ENCODE results near the gene RALY.

The RALY gene

DNA sequence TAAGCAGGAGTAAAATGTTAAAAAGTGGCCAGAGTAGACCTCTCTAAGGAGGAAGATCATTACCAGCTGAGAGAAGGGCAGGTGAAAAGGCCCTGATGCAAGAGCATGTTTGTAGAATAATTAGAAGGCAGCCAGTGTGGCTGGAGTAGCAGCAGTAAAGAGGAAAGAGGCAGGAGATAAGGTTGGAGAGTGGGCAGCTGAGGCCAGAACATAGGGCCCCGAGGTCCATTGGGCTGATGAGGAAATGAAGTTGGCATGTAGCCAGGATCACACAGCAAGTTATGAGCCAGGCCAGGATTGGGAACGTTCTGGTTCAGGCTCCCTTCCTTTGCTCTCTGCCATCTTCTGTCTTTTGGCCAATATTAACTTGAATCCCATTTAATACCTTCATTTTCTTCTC, 51.6 kb downstream of the RALY start:
- H3K4me3 ChIP-seq (ENCODE audit: low read depth, low read length), result no peak overlapping the region
- TF ChIP-seq, protein P1, sequence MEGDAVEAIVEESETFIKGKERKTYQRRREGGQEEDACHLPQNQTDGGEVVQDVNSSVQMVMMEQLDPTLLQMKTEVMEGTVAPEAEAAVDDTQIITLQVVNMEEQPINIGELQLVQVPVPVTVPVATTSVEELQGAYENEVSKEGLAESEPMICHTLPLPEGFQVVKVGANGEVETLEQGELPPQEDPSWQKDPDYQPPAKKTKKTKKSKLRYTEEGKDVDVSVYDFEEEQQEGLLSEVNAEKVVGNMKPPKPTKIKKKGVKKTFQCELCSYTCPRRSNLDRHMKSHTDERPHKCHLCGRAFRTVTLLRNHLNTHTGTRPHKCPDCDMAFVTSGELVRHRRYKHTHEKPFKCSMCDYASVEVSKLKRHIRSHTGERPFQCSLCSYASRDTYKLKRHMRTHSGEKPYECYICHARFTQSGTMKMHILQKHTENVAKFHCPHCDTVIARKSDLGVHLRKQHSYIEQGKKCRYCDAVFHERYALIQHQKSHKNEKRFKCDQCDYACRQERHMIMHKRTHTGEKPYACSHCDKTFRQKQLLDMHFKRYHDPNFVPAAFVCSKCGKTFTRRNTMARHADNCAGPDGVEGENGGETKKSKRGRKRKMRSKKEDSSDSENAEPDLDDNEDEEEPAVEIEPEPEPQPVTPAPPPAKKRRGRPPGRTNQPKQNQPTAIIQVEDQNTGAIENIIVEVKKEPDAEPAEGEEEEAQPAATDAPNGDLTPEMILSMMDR (conservative IDR thresholded peaks at IDR 0.05; ENCODE audit: low read depth, low read length), result no peak
- DNase-seq (ENCODE audit: low read depth), result peak; percentile 50

DNA sequence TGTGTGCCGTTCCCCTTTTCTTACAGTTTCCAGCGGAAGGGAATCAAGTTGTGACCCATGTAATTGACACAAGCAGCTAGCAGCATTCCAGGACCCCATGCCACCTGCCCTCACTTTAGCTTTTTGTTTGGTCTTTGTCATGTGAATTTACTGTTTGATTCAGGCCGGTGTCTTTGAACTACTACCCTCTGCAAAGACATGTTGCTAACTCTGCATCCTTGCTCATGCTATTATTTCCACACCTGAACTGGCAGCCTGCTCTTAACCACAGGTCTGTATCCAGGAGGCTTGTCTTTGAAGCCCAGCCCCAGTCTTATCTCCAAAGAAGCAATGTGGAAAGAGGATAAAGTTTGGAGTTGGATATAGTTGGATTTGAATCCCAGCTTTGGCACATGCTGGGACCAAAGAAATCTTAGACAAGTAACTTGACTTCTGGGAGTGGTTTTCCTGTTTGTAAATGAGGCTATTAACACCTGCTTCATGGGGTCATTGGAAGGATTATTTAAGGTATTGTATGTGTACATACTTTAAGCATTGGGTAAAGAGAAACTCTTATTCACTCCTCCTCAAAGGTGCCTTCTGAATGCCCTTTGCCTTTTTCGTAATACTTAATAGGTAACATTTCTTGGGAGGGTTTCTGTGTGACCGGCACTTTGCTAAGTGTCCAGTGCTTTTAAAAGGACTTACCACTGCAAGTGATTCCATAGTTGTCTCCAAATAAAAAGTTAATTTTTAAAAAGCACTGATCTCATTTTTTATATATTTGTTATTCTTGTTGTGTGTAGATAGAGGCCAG, 52.4 kb downstream of the RALY start:
- TF ChIP-seq, protein P1 (conservative IDR thresholded peaks at IDR 0.05; ENCODE audit: low read depth, low read length), result no peak
- no peak for DNase-seq (ENCODE audit: low read depth)
- no peak overlapping the region for H3K4me3 ChIP-seq (ENCODE audit: low read depth, low read length)

DNA sequence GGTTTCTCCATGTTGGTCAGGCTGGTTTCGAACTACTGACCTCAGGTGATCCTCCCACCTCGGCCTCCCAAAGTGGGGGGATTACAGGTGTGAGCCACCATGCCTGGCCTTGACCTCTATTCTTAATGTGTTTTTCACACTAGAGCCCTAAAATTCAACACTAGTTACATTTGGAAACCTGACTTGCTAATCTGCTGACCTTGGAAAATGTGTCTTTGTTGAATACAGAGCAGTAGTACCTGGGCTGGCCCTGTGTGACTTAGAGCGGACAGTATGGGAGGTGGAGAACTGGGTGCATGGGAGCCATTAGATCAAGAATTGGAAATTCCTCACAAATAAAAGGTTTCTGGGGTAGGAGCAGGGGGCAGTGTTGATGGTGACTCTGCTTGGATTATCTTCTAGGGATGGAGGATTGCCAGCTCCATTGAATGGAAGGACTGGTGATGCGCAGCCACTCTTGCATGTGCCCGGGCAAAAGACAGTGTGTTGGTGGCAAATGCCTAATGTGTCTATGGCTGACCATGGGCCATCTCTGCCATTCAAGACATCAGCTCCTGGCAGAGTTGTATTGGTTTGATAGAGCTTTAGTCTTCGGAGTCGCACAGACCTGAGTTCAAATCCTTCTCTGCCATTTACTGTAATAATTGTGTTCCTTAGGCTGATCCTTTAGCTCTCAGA, 53.4 kb downstream of the RALY start:
- TF ChIP-seq, protein P1 (conservative IDR thresholded peaks at IDR 0.05; ENCODE audit: low read depth, low read length), result no peak
- no peak overlapping the region for H3K4me3 ChIP-seq (ENCODE audit: low read depth, low read length)
- no peak for DNase-seq (ENCODE audit: low read depth)

DNA sequence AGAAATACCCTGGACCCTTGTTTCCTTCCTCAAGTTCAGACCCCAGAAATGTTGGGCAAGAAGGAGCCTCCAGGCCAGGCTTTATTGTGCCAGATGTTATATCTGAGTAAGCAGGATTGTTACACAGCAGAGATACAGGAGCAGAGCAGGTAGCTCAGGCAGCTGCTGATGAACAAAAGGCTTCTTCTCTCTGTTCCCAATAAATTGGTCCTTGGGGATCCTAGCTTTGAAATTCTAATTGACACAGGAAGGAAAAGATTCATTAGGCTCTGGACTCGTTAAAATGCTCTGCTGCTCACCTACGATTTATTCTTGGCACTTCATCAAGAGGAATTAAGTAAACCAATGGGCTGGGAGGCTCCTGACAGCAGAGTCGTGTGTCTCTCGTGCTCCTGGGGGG, 54.2 kb downstream of the RALY start:
- TF ChIP-seq, protein P1 (conservative IDR thresholded peaks at IDR 0.05; ENCODE audit: low read depth, low read length), result no peak
- no peak for DNase-seq (ENCODE audit: low read depth)
- no peak overlapping the region for H3K4me3 ChIP-seq (ENCODE audit: low read depth, low read length)

DNA sequence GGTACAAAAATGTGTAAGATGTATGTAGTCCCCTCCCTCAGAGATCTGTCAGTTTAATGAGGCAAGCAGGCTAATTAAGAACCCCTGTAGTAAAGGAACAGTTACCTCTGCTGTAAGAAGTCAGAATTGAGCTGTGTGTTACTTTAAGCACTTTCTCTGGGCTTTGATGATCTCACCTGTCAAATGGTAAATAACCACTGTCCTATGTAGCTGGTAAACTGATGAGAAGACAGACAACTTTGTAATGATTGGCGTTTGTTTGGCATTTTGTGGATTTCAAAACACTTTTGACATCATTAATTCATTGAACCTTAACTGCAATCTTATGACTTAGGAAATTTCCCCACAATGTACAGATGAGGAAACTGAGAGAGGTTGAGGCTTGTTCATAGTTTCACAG, 55.7 kb downstream of the RALY start:
- TF ChIP-seq, protein P1 (conservative IDR thresholded peaks at IDR 0.05; ENCODE audit: low read depth, low read length), result no peak
- DNase-seq (ENCODE audit: low read depth), result no peak
- H3K4me3 ChIP-seq (ENCODE audit: low read depth, low read length), result no peak overlapping the region

DNA sequence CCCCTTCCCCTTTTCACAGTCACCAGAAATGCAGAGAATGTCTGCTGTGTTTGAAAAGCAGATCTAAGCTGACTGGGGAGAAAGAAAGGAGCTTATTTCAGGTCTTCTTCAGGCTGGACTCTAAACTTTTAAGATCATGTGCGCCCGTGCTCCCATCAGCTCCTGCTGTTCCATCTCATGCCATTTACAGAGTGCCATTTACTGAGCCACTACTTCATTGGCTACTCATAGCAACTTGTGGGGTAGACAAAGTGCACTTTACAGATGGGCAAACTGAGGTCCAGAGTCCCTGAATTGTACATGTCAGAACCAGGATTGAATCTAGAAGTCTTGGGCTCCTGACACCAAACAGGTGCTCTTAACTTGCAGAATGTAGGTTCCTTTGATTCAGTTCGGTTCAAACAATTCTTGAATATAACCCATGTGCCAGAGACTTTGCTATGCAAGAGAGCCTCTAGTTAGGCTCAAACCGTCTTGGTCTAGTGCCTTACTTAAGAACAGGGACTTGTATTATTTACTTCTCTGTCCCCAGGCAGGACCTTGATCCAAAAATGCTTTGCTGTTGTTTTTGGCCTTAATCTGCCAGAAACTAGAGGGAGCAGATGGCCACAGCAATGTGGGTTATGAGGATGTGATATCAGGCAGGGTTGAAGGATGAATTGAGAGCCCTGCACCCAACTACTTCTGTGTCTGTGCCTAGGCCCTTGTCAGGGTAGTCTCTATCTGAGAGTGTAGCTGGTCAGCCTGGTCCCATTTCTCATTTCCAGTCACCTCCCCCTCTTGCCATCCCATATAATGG, 56.4 kb downstream of the RALY start:
- DNase-seq (ENCODE audit: low read depth), result no peak
- TF ChIP-seq, protein P1 (conservative IDR thresholded peaks at IDR 0.05; ENCODE audit: low read depth, low read length), result no peak
- H3K4me3 ChIP-seq (ENCODE audit: low read depth, low read length), result no peak overlapping the region

Measured in choroid plexus epithelial cell (primary cell).